ENCODE measurements around the gene TNFRSF11A. TPM values are rescaled to one million over a fixed set of nuclear protein-coding genes. Genes with fewer than 3 reads are reported as not detected.

TNFRSF11A gene
- total RNA-seq, 1 donor from 2014 or later = not detected

Other genes with a start within 250 kb of the TNFRSF11A start
- gene PIGN, start 138.3 kb upstream of the TNFRSF11A start, total RNA-seq = 26.3 and 29.3 TPM in 2 replicates
- 21.6 and 25.7 TPM in 2 replicates for gene RELCH, start 138.1 kb upstream of the TNFRSF11A start, total RNA-seq
- 3.6 and 4.5 TPM in 2 replicates for gene ZCCHC2, start 197.7 kb downstream of the TNFRSF11A start, total RNA-seq

Data from myocyte (in vitro differentiated cells).